SJCRH30 (cell line): ENCODE data around the gene C1QTNF8. TPM values are rescaled to one million over a fixed set of nuclear protein-coding genes. Genes with fewer than 3 reads are reported as not detected.

Experiments used
- DNase-seq, 2 experiments: peaks; one replicate each; pipeline ENCODE4 v3.0.0-alpha.2; 2015 to 2020
- H3K27ac ChIP-seq: fragments of 250-450 bp; sonication (Bioruptor Pico); 2 replicates; pipeline ENCODE4 v1.5.1; 2020; ENCODE audit warnings: mild to moderate bottlenecking, moderate library complexity
- H3K27me3 ChIP-seq: fragments of 250-450 bp; sonication (Bioruptor Pico); 2 replicates; pipeline ENCODE4 v1.5.1; 2020; ENCODE audit warnings: mild to moderate bottlenecking, moderate library complexity
- H3K36me3 ChIP-seq: fragments of 250-450 bp; sonication (Bioruptor Pico); 2 replicates; pipeline ENCODE4 v1.5.1; 2020; ENCODE audit warnings: mild to moderate bottlenecking, moderate library complexity
- H3K4me1 ChIP-seq: fragments of 250-450 bp; sonication (Bioruptor Pico); 2 replicates; pipeline ENCODE4 v1.5.1; 2020; ENCODE audit warnings: mild to moderate bottlenecking, moderate library complexity
- H3K4me3 ChIP-seq: fragments of 250-450 bp; sonication (Bioruptor Pico); 2 replicates; pipeline ENCODE4 v1.5.1; 2020; ENCODE audit warnings: mild to moderate bottlenecking, moderate library complexity
- H3K9me3 ChIP-seq: fragments of 250-450 bp; sonication (Bioruptor Pico); replicated peaks from 2 replicates; pipeline ENCODE4 v1.5.1; 2020; ENCODE audit warnings: mild to moderate bottlenecking, moderate library complexity
- total RNA-seq: library from RNA; depleted of rRNA; stranded (reverse); fragments of >200 nt; shearing (Covaris generic); gene quantifications from 2 replicates; pipeline ENCODE4 v1.2.3, GENCODE V29; 2014; rRNA removed

The C1QTNF8 gene, protein sequence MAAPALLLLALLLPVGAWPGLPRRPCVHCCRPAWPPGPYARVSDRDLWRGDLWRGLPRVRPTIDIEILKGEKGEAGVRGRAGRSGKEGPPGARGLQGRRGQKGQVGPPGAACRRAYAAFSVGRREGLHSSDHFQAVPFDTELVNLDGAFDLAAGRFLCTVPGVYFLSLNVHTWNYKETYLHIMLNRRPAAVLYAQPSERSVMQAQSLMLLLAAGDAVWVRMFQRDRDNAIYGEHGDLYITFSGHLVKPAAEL
- total RNA-seq: not detected in 2 replicates

DNA sequence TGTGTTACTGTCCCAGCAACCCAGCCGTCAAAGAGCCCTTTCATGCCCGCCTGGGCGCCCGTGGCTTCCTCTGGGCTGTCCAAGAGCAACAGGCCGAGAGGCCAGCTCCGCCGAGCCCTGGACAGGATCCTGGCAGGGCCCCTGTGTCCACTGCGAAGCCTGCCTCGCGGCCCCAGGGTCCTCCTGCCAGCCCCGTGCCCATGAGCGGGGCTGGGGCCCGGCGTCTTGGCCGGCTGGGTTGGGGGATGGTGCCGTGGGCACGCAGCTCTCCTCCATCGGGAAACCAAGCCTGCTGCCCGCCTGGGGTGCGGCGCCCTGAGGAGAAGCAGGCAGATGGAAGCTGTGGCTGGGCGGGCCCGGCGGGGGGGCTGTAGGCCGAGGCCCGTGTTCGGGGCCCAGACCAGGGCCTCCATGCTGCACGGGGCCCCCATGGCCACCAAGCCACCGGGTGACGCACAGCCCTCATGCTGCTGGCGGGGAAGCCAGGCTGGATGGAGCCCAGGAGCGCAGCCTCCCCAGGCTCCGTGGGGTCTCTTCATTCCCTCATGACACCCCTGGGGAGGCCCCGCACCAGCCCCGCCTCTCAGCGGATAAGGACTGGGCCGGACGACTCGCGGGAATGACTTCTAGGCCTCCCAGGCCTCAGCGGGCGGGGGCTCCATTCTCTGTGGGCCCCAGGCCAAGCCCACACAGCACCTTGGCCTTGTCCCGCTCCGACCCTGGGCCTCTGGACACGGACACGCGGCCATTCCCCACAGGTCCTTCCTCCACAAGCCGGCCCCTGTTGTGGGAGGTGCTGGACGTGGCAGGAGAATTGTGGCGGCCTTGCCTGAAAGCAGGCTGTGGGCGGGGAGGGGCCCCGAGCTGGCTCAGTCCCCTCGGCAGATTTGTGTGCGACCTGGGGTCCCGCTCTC lies at the start of gene C1QTNF8:
TSS of gene C1QTNF8 (minus strand) at position 76 of the 914 bp plus-strand sequence. CDS start 1,322 bp downstream, outside the sequence.
- H3K27me3 ChIP-seq: peaks cover 13% of the 10 kb centered on the region; the same call in 1 of the 2 replicates
- H3K4me3 ChIP-seq: no peak within 1 kb of the TSS

DNA sequence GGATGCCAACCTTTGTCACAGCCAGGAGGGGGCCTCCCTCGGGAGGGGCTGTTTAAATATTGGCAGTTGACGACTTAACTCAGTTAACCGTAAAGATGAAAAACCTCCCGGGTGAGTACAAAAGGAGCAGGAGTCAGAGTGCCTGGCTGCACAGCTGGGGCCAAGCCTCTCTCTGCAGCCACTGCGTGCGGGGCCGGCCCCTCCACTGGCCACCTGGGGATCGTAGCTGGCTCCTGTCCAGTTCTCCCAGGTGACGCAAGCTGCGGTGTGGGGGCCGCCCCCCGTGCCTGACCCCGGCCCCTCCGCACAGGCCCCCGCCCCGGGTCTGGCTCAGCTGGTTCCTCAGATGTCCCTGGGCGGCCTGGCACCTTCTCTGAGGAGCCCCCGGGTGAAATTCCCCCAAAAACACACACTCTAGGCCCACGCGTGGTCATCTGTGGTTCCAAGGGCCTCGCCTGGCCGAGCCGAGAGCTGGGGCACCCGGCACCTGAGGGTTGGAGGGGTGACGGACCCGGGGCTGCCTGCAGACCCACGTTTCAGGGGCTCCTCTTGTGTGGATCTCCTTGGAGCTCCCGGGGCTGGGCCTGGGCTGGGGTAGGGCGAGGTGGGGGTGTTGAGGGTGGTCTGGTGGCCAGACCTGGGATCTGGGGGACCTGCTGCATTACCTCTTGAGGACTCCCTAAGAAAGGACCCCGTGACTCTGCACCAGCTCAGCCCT lies 49.5 kb upstream of the C1QTNF8 start:
- Histone ChIP-seq H3K27me3 (peaks cover 30% of the 10 kb centered on the region), H3K4me1 (no peaks in the 10 kb centered on the region; the same call in 1 of the 2 replicates), H3K4me3 (no peak overlapping the region), H3K9me3 (no peaks in the 10 kb centered on the region), H3K36me3 (no peaks in the 10 kb centered on the region), H3K27ac (no peak overlapping the region)
- no peak for DNase-seq

More for the DNA sequence above, at the start of gene C1QTNF8:
- DNase-seq: no peak
- Histone ChIP-seq H3K9me3 (no peaks in the 10 kb centered on the region), H3K27ac (no peak within 1 kb of the TSS), H3K4me1 (peaks cover 25% of the 10 kb centered on the region), H3K36me3 (no peaks in the 10 kb centered on the region)

DNA sequence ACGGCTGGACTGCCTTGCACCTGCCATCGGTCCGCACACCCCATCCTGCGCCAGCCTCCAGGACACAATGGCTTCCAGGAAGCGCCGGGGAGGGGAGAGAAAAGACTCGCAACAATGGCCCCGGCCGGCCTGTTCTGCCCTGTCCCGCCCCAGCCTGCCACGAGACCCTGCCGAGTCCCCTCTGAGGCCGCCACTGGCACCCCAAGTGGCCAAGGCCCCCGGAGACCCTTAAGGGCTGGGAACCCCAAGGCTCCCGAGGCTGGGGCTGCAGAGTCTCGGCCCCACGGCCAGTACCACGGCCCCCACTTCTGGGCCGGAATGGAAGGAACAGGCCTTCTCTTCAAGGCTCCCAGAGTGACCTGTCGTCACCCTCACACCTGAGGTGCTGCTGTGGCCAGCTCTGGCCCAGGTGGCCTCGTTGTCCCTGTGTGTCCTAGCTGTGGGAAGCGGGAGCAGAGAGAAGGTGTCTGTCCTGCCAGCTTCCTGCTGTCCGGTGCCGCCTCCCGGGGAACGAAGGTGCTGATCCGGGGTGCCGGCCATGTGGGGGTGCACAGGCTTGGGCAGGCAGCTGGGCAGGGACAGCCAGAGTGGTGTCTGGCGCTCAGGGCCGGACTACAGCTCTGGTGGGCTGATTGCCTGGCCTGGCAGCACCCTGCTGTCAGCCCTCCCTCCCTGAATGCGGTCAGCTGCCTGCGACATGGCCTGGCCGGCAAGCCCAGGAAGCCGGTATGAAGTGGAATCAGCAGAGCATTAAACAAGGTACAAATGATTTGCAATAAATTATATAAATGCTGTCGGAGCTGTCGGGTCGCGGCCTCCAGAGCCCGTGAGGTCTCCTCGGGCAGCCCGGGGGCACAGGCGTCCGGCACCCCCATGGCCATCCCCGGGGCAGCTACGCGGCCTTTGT lies 48.7 kb upstream of the C1QTNF8 start:
- H3K36me3 ChIP-seq: no peaks in the 10 kb centered on the region
- no peaks in the 10 kb centered on the region for H3K9me3 ChIP-seq
- H3K27ac ChIP-seq: no peak overlapping the region
- DNase-seq: no peak
- no peak overlapping the region for H3K4me3 ChIP-seq
- peaks cover 30% of the 10 kb centered on the region for H3K27me3 ChIP-seq
- H3K4me1 ChIP-seq: no peaks in the 10 kb centered on the region; the same call in 1 of the 2 replicates

DNA sequence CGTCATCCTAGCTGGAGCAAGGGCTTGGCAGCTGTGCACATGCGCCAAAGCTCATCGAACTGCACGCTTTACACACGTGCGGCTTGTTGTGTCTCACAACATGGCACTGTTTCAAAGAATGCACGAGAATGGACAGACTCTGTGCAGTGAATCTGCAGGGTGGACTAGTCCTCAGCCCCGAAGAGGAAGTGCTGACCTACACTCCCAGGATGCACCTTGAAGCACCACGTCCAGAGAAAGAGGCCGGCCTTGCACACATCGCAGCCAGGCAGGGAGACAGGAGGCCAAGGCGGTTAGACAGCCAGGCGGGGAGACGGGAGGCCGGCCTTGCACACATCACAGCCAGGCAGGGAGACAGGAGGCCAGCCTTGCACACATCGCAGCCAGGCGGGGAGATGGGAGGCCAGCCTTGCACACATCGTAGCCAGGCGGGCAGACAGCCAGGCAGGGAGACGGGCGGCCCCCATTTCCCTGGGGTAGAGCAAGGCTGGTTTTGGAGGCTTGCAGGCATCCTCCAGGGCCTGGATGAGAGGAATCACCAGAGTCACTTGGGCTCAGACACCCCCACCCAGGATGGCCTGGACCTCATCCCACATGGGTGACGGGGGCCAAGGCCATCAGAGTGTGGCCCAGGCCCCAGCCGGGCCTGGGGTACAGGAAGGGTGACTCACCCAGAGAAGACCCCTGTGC lies 47.9 kb upstream of the C1QTNF8 start:
- H3K27me3 ChIP-seq: peaks cover 30% of the 10 kb centered on the region
- H3K36me3 ChIP-seq: no peaks in the 10 kb centered on the region
- no peak overlapping the region for H3K4me3 ChIP-seq
- H3K27ac ChIP-seq: no peak overlapping the region
- no peaks in the 10 kb centered on the region for H3K4me1 ChIP-seq
- no peak for DNase-seq
- H3K9me3 ChIP-seq: no peaks in the 10 kb centered on the region

DNA sequence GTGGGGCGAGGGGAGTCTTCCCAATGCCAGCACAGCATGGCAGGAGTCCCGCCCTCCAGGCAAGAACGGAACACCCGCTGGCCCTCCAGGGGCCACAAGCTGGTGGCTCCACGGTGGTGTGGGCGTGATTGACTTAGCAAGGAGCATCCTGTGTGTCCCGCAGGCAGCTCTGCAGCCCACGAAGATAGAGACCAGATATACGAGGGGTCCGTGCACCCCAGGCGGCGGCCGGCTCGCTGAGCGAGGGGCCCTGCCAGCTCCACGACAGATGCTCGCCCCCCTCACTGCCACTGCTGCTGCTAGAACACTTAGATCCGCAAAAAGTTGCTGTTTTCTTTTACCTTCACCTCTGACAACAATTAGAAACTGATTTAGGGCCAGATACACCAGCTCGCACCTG lies 46.9 kb upstream of the C1QTNF8 start:
- Histone ChIP-seq H3K27me3 (peaks cover 30% of the 10 kb centered on the region), H3K4me1 (no peaks in the 10 kb centered on the region), H3K36me3 (no peaks in the 10 kb centered on the region), H3K9me3 (no peaks in the 10 kb centered on the region), H3K27ac (no peak overlapping the region), H3K4me3 (no peak overlapping the region)
- no peak for DNase-seq

DNA sequence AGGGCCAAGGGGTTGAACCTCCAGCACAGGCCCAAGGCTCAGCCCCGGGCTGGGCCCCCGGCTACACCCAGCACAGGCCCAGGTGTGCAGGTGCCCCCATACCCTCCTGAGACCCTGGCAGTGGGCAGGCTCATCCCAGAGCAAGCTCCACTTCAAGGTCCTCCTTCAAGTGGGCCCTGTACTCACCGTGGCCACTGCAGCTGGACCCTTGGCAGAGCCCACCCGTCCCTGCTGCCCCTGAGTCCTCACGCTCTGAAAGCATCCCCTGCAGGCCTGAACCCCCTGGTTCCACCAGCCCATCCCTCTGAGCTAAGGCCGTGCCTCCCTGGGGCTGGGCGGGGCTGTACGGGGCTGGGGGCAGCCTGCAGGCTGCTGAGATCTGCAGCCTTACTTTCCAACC lies 45.7 kb upstream of the C1QTNF8 start:
- no peak overlapping the region for H3K27ac ChIP-seq
- H3K36me3 ChIP-seq: no peaks in the 10 kb centered on the region
- no peak for DNase-seq
- no peaks in the 10 kb centered on the region for H3K9me3 ChIP-seq
- no peak overlapping the region for H3K4me3 ChIP-seq
- H3K4me1 ChIP-seq: no peaks in the 10 kb centered on the region
- H3K27me3 ChIP-seq: peaks cover 30% of the 10 kb centered on the region

DNA sequence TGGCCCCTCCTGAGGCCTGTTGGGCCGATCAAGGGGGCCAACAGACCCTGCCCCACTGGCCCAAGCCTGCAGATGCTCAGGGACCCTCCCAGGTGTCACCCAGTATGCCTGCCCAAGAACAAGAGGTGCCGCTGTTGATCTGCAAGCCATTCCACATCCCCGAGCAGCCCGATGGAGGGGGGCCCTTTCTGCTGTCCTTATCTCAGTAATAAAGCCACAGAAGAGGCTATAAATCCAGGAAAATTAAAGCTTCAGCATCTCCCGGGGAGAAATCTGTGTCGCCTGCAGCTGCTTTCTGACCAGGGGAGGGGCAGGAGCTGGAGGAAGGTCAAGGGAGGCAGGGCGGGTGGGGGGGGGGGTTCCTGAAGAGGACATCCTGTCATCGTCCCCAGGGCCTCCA lies 45.1 kb upstream of the C1QTNF8 start:
- H3K36me3 ChIP-seq: no peaks in the 10 kb centered on the region
- no peak for DNase-seq
- no peak overlapping the region for H3K4me3 ChIP-seq
- H3K27ac ChIP-seq: no peak overlapping the region
- H3K9me3 ChIP-seq: no peaks in the 10 kb centered on the region
- no peaks in the 10 kb centered on the region for H3K4me1 ChIP-seq
- H3K27me3 ChIP-seq: peaks cover 30% of the 10 kb centered on the region

DNA sequence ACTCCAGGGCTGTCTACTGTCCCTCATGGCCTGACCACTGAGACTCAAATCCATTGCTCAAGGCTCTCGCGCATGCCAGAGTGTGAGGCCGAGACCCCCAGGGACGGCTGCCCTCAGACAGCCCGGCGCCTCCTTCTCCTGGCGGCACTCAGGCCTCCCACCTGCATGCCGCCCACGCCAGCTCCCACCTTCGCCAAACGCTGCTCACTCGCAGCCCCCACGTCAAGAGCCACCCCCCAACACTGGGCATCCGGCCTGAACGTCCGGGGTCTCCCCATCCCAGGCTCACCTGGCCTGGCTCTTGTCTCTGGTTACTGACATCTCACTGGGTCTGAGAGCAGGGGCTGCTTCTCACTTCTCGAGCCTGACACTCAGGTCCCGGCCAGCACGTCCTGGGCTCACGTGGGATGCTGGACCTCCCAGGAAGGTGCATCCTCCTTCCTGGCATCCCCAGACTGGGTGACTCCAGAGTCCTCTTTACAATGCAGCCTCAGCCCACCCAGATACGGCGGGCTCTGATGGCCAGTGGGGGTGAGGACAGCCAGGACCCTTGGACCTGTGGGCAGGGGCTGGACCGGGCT lies 44.6 kb upstream of the C1QTNF8 start:
- Histone ChIP-seq H3K27me3 (peaks cover 30% of the 10 kb centered on the region), H3K36me3 (no peaks in the 10 kb centered on the region), H3K9me3 (no peaks in the 10 kb centered on the region), H3K27ac (no peak overlapping the region), H3K4me3 (no peak overlapping the region), H3K4me1 (no peaks in the 10 kb centered on the region)
- no peak for DNase-seq

DNA sequence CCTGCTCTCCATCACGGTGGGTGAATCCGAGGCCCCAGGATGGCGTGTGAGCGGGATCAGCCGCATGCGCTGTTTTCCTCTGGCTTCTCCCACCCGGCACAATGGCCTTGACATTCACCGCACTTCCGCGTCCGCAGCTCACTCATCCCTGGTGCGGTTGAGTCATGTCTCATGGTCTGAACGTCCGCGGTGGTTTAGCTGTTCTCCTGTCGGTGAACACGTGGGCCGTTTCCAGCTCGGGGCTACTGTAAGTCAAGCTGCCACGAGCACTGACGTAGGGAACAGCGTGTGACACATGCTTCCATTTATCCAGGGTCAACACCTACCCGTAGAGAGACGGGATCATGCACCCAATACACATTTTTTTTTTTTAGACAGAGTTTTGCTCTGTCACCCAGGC lies 41.6 kb upstream of the C1QTNF8 start:
- Histone ChIP-seq H3K4me3 (no peak overlapping the region), H3K9me3 (no peaks in the 10 kb centered on the region), H3K36me3 (no peaks in the 10 kb centered on the region), H3K27me3 (peaks cover 24% of the 10 kb centered on the region), H3K4me1 (no peaks in the 10 kb centered on the region), H3K27ac (no peak overlapping the region)
- no peak for DNase-seq

DNA sequence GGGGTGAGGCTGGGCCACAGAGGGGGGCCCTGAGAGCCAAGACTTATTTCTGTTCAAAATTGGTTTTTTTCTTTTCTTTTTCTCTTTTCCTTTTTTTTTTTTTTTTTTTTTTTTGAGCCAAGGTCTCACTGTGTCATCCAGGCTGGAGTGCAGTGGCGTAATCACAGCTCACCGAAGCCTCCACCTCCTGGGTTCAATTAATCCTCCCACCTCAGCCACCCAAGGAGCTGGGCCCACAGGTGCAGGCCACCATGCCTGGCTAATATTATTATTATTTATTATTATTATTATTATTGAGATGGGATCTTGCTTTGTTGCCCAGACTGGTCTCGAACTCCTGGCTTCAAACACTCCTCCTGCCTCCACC lies 39.4 kb upstream of the C1QTNF8 start:
- H3K27me3 ChIP-seq: peaks cover 15% of the 10 kb centered on the region
- no peak overlapping the region for H3K27ac ChIP-seq
- no peaks in the 10 kb centered on the region for H3K4me1 ChIP-seq
- H3K4me3 ChIP-seq: no peak overlapping the region
- no peaks in the 10 kb centered on the region for H3K9me3 ChIP-seq
- no peaks in the 10 kb centered on the region for H3K36me3 ChIP-seq
- no peak for DNase-seq

DNA sequence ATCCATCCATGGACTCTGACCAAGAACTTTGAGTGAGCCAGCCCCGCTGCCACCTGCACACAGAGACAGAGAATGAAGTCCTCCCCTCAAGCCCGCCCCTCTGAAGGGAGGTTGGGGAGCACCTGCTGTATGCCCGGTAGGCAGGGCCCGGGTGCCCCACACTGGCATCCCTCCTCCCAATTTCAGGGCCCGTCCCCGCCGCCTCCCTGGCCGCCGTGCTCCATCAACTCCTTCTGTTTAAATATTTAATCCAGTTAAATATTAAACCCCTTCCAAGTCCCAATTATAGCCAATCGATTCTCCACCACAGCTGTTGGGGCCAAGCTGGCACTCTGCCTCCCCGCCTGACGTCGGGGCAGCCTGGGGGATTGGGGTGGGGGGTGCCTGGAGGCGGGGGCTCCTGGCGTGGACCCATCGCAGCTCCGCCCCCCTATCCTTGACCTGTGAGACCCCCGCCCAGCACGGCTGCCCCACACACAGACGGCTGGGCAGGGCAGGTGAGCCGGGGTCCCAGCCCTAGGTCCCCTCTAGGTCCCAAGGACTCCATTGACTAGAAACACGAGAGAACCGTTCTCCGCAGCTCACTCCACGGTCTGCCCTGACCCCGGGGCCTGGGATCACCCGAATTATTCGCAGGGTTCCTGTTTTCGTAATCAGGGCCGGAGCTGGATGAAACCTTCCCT lies 38.9 kb upstream of the C1QTNF8 start:
- DNase-seq: no peak
- no peak overlapping the region for H3K27ac ChIP-seq
- H3K4me3 ChIP-seq: no peak overlapping the region
- no peaks in the 10 kb centered on the region for H3K9me3 ChIP-seq
- no peaks in the 10 kb centered on the region for H3K36me3 ChIP-seq
- H3K27me3 ChIP-seq: peaks cover 15% of the 10 kb centered on the region
- H3K4me1 ChIP-seq: no peaks in the 10 kb centered on the region

DNA sequence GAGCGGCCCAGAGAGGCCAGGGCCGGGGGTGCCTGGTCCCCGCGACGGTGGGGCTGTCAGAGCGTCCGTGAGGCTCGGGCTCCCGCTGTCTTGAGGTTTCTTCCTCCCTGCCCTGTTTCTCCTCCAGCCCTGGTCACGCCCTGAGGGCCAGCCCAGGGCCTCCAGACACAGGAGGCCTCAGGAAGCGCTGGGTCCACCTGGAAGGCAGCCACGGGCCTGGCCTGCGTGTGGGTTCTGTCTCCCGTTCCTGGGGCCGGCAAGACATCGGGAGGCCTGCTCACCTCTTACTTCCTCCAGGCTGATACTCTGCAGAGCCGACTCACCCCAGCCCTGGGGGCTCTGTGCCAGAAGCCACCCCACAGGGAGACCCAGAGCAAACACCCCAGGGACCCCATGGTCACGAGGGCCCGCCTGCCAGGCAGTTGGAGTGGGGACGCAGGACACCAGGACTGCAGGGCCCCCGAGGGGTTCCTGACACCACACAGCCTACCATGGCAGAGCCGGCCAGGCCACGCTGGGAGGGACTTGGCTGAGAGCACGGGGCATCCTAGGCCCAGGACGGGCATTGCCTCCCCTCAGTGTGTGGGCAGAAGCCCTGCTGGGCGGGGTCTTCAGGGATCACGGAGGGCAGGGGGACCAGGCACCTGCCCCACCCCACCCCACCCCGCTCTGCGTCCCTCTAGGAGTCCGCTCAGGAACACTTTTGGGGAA lies 37.9 kb upstream of the C1QTNF8 start:
- no peak overlapping the region for H3K27ac ChIP-seq
- H3K4me3 ChIP-seq: no peak overlapping the region
- DNase-seq: no peak
- H3K27me3 ChIP-seq: peaks cover 15% of the 10 kb centered on the region
- H3K4me1 ChIP-seq: no peaks in the 10 kb centered on the region
- H3K36me3 ChIP-seq: no peaks in the 10 kb centered on the region
- no peaks in the 10 kb centered on the region for H3K9me3 ChIP-seq
